IMR-90 (cell line): ENCODE results near the gene FOXN3. TPM values are rescaled to one million over a fixed set of nuclear protein-coding genes. Genes with fewer than 3 reads are reported as not detected.

Experiments used
- ATAC-seq: fragments of 200-7000 bp; cut with Tn5 transposase; 2 replicates; pipeline ENCODE4 v1.9.1; 2020; ENCODE audit warnings: low read depth, mild to moderate bottlenecking, moderate library complexity
- BruUV-seq: library from RNA; stranded (reverse); fragments of 400-500 nt; replicated peaks from 2 replicates; lab custom pipeline; 2021; lab: Mats Ljungman, UMichigan
- CTCF ChIA-PET: fragments of 300-600 bp; formaldehyde crosslinking; extraction: SDS; loops from one replicate; lab custom pipeline; 2021; ENCODE audit warnings: antibody characterized with exemption; lab: Yijun Ruan, JAX
- POLR2A ChIA-PET: fragments of 300-600 bp; sonication (Branson Sonifier 250); formaldehyde crosslinking; loops from one replicate; lab custom pipeline; 2022; ENCODE audit warnings: antibody characterized with exemption; ENCODE audit not compliant: unreplicated experiment; lab: Charles Lee
- DNase-seq: peaks from one replicate; pipeline ENCODE4 v3.0.0; 2013
- H2AFZ ChIP-seq: replicated peaks from 2 replicates; pipeline ENCODE3; 2013; ENCODE audit warnings: low read length, mild to moderate bottlenecking; ENCODE audit not compliant: poor library complexity
- H2AK5ac ChIP-seq: 2 replicates; pipeline ENCODE4 v1.6.1; 2013; ENCODE audit warnings: low read depth, low read length, inconsistent platforms
- H2AK9ac ChIP-seq: replicated peaks from 2 replicates; pipeline ENCODE3; 2013; ENCODE audit warnings: mild to moderate bottlenecking, low read depth, low read length, moderate library complexity; ENCODE audit not compliant: poor library complexity
- H2BK120ac ChIP-seq: 2 replicates; pipeline ENCODE4 v1.6.1; 2013; ENCODE audit warnings: low read depth, low read length, inconsistent platforms
- H2BK15ac ChIP-seq: 3 replicates; pipeline ENCODE4 v1.6.1; 2013; ENCODE audit warnings: low read depth, low read length, inconsistent platforms
- H2BK20ac ChIP-seq: 2 replicates; pipeline ENCODE4 v1.6.1; 2013; ENCODE audit warnings: low read depth, mild to moderate bottlenecking, inconsistent platforms, low read length, moderate library complexity
- H2BK5ac ChIP-seq: 2 replicates; pipeline ENCODE4 v1.6.1; 2013; ENCODE audit warnings: mild to moderate bottlenecking, low read depth, low read length, inconsistent platforms; ENCODE audit not compliant: poor library complexity, severe bottlenecking
- H3K14ac ChIP-seq: replicated peaks from 2 replicates; pipeline ENCODE4 v1.6.1; 2013; ENCODE audit warnings: low read depth, low read length, inconsistent platforms
- H3K18ac ChIP-seq: 2 replicates; pipeline ENCODE4 v1.6.1; 2013; ENCODE audit warnings: low read depth, low read length, control low read depth
- H3K23ac ChIP-seq: 2 replicates; pipeline ENCODE4 v1.6.1; 2013; ENCODE audit warnings: low read depth, low read length, inconsistent platforms
- H3K27ac ChIP-seq: 2 replicates; pipeline ENCODE4 v1.5.1; 2013; ENCODE audit warnings: mild to moderate bottlenecking, control low read depth, low read length; ENCODE audit not compliant: insufficient read depth
- H3K27me3 ChIP-seq: 2 replicates; pipeline ENCODE4 v1.6.1; 2013; ENCODE audit warnings: low read length; ENCODE audit not compliant: control insufficient read depth, insufficient read depth
- H3K36me3 ChIP-seq: 2 replicates; pipeline ENCODE4 v1.6.1; 2013; ENCODE audit warnings: low read length, mixed read lengths; ENCODE audit not compliant: control insufficient read depth, insufficient read depth
- H3K4ac ChIP-seq: 2 replicates; pipeline ENCODE4 v1.6.1; 2013; ENCODE audit warnings: low read depth, low read length, inconsistent platforms
- H3K4me1 ChIP-seq: 2 replicates; pipeline ENCODE4 v1.6.1; 2013; ENCODE audit warnings: low read length, mixed read lengths; ENCODE audit not compliant: control insufficient read depth, insufficient read depth
- H3K4me2 ChIP-seq: 2 replicates; pipeline ENCODE4 v1.6.1; 2013; ENCODE audit warnings: low read depth, mild to moderate bottlenecking, control low read depth, low read length, moderate library complexity
- H3K4me3 ChIP-seq: 2 replicates; pipeline ENCODE4 v1.5.1; 2013; ENCODE audit warnings: low read depth, mild to moderate bottlenecking, control low read depth, low read length, moderate library complexity; ENCODE audit not compliant: insufficient read depth
- H3K56ac ChIP-seq: 2 replicates; pipeline ENCODE4 v1.6.1; 2013; ENCODE audit warnings: low read length, inconsistent platforms; ENCODE audit not compliant: insufficient read depth; ENCODE audit errors: extremely low read depth
- H3K79me1 ChIP-seq, 2 experiments: 2 replicates each; pipeline ENCODE4 v1.6.1; 2013; ENCODE audit warnings: low read length in 2 of 2, inconsistent platforms in 1 of 2, low read depth in 1 of 2
- H3K9ac ChIP-seq: 2 replicates; pipeline ENCODE4 v1.6.1; 2013; ENCODE audit warnings: low read depth, low read length, control low read depth
- H3K9me1 ChIP-seq: 2 replicates; pipeline ENCODE4 v1.6.1; 2013; ENCODE audit warnings: low read length, inconsistent platforms; ENCODE audit not compliant: insufficient read depth
- H3K9me3 ChIP-seq: 2 replicates; pipeline ENCODE4 v1.6.1; 2013; ENCODE audit warnings: low read length; ENCODE audit not compliant: control insufficient read depth, insufficient read depth
- H4K20me1 ChIP-seq: 2 replicates; pipeline ENCODE4 v1.6.1; 2013; ENCODE audit warnings: low read length, inconsistent platforms; ENCODE audit not compliant: insufficient read depth
- H4K5ac ChIP-seq: 2 replicates; pipeline ENCODE4 v1.6.1; 2013; ENCODE audit warnings: mild to moderate bottlenecking, low read depth, low read length, control low read depth
- H4K8ac ChIP-seq, 2 experiments: 2 replicates each; pipeline ENCODE4 v1.6.1; 2013; ENCODE audit warnings: low read depth in 2 of 2, low read length in 2 of 2, control low read depth in 1 of 2, inconsistent platforms in 1 of 2
- H4K91ac ChIP-seq: 2 replicates; pipeline ENCODE4 v1.6.1; 2013; ENCODE audit warnings: low read depth, low read length, inconsistent platforms; ENCODE audit not compliant: insufficient read depth
- CEBPB ChIP-seq: IDR thresholded peaks from 2 replicates; pipeline ENCODE4 v1.6.1; 2012; ENCODE audit warnings: low read depth, low read length, improper control_type of control experiment
- WGBS, 2 experiments: methylation state at CpG; one replicate each; pipeline versions ENCODE4 v1.1.5 to v1.1.7; 2013; ENCODE audit warnings: missing lambda C conversion rate in 2 of 2; ENCODE audit not compliant: insufficient read length in 1 of 2; ENCODE audit errors: extremely low coverage in 2 of 2; 5-methylcytosine and 5-hydroxymethylcytosine counted together
- dilution Hi-C: fragments of 300-500 bp; cut with HindIII; formaldehyde crosslinking; loops from one replicate; pipeline ENCODE4 v1.14.3; 2018; ENCODE audit warnings: low sequenced_read_pairs; ENCODE audit not compliant: unreplicated experiment
- in situ Hi-C: fragments of 300-500 bp; cut with MboI; formaldehyde crosslinking; loops from 3 replicates; pipeline ENCODE4 v1.14.3; 2019; ENCODE audit warnings: low sequenced_read_pairs, inconsistent platforms, mixed read lengths
- intact Hi-C: fragments of 100-400 bp; cut with micrococcal nuclease; formaldehyde crosslinking; loops from 2 replicates; pipeline ENCODE4 v1.10.0; 2022
- polyA plus RNA-seq, 3 experiments: library from polyadenylated mRNA; depleted of rRNA; stranded (reverse); fragments of >200 nt; gene quantifications; 2 replicates each; pipeline ENCODE4 v1.2.3, GENCODE V29; 2012; ENCODE audit warnings: low replicate concordance in 1 of 3
- total RNA-seq: library from RNA; depleted of rRNA; stranded (reverse); fragments of >200 nt; gene quantifications from 2 replicates; pipeline ENCODE4 v1.2.3, GENCODE V29; 2012
- TF ChIP-seq, protein P1 (sequence below): fragments of 150-350 bp; IDR thresholded peaks from 2 replicates; pipeline ENCODE4 v1.6.1; 2017; ENCODE audit warnings: mild to moderate bottlenecking, antibody characterized with exemption, low read length, low read depth

FOXN3 gene
- total and polyA plus RNA-seq, 2 of the 4 experiments (the other 2 are of a cell fraction): 22.6 to 33.7 TPM

DNA sequence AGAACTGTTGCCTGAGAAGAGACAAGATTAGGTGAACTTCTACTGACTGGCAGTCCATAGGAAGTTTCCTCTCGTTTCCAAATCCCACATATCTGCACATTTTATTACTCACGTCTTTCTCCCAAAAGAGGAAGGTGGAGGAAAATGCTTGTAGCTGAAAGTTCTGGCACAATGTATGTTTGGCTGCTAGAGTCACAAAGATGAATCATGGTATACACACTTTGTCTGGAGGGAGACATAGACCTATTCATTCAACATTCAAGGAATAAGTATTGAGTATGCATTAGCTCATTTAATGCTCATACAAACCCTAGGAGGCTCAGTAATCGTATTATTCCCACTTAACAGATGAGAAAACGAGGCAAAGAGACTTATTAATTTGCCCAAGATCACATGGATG is 291.8 kb downstream of the FOXN3 start:
- dilution Hi-C loops: no loop called here
- no peak overlapping the region for H4K91ac ChIP-seq
- H3K4me1 ChIP-seq: no peaks in the 10 kb centered on the region
- H3K9ac ChIP-seq: no peak overlapping the region
- no CpG with 5 or more reads among the region's 4 CpGs for WGBS, 2 experiments
- H3K18ac ChIP-seq: no peak overlapping the region
- H3K79me1 ChIP-seq: no peaks in the 10 kb centered on the region
- intact Hi-C loops: no loop called here
- no peak overlapping the region for H3K27ac ChIP-seq
- DNase-seq (peak; percentile 36), ATAC-seq (peak; percentile 53)
- no peak overlapping the region for H2BK15ac ChIP-seq
- BruUV-seq: no TSS peak
- H3K4me2 ChIP-seq: no peak overlapping the region
- H4K20me1 ChIP-seq: no peaks in the 10 kb centered on the region
- H2AFZ ChIP-seq: no peak overlapping the region
- CTCF ChIA-PET: no interaction called here
- no peak overlapping the region for H2AK9ac ChIP-seq
- no peak overlapping the region for H2BK20ac ChIP-seq
- peaks cover 15% of the 10 kb centered on the region for H3K27me3 ChIP-seq
- no peak overlapping the region for H4K8ac ChIP-seq
- no peaks in the 10 kb centered on the region for H3K9me1 ChIP-seq
- in situ Hi-C loops: no loop called here
- H3K14ac ChIP-seq: no peak overlapping the region
- POLR2A ChIA-PET: no interaction called here
- no peak overlapping the region for H3K4me3 ChIP-seq
- no peak overlapping the region for H3K4ac ChIP-seq
- H4K5ac ChIP-seq: no peak overlapping the region
- no peak overlapping the region for H2BK5ac ChIP-seq
- peaks cover 1% of the 10 kb centered on the region; the same call in 1 of the 2 replicates for H3K9me3 ChIP-seq
- no peak for TF ChIP-seq CEBPB
- TF ChIP-seq, protein P1, sequence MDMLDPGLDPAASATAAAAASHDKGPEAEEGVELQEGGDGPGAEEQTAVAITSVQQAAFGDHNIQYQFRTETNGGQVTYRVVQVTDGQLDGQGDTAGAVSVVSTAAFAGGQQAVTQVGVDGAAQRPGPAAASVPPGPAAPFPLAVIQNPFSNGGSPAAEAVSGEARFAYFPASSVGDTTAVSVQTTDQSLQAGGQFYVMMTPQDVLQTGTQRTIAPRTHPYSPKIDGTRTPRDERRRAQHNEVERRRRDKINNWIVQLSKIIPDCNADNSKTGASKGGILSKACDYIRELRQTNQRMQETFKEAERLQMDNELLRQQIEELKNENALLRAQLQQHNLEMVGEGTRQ: no peak
- H2BK120ac ChIP-seq: no peak overlapping the region
- no peak overlapping the region for H3K23ac ChIP-seq
- no peaks in the 10 kb centered on the region for H3K36me3 ChIP-seq
- H3K56ac ChIP-seq: no peak overlapping the region
- H2AK5ac ChIP-seq: no peak overlapping the region
